HG03520 (cell line): Measurements from ENCODE around the gene CCNB1.
A peak's percentile ranks its signal among the peaks of the same experiment; 100 is the strongest.
"Not testable (repeated sequence)": the region's sequence is repeated elsewhere in the genome, so short reads cannot be mapped to it uniquely, and the experiment has no call there.

Source experiments
- ATAC-seq: cut with Tn5 transposase; IDR thresholded peaks from one replicate; pipeline ENCODE4 v1.9.1; 2021; ENCODE audit warnings: mild to moderate bottlenecking, moderate library complexity; ENCODE audit not compliant: unreplicated experiment

The CCNB1 gene

DNA sequence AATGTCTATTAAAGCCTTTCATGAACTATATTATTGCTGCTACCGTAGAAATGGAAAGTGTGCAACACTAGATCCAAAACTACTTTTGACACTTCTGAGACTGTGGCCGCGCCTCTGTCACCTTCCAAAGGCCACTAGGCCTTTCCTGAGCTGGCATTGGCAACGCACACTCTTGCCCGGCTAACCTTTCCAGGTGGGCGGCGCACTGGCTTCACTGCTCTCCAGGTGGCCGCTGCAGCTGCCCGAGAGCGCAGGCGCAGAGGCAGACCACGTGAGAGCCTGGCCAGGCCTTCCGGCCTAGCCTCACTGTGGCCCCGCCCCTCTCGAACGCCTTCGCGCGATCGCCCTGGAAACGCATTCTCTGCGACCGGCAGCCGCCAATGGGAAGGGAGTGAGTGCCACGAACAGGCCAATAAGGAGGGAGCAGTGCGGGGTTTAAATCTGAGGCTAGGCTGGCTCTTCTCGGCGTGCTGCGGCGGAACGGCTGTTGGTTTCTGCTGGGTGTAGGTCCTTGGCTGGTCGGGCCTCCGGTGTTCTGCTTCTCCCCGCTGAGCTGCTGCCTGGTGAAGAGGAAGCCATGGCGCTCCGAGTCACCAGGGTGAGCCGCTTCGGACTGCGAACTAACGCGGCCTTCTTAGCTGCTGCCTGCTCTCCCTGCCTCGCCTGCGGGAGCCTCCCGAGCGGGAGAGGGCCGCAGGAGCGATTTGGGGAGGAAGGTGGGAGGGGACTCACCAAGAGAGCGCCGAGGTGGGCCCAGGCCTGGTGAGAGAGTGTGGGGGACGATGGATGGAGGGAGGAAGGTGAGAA is at the start of gene CCNB1:
TSS of gene CCNB1 (plus strand) at position 465 of the 807 bp plus-strand sequence. CDS start at position 578, 113 bp downstream.
- peak; percentile 98 for ATAC-seq

DNA sequence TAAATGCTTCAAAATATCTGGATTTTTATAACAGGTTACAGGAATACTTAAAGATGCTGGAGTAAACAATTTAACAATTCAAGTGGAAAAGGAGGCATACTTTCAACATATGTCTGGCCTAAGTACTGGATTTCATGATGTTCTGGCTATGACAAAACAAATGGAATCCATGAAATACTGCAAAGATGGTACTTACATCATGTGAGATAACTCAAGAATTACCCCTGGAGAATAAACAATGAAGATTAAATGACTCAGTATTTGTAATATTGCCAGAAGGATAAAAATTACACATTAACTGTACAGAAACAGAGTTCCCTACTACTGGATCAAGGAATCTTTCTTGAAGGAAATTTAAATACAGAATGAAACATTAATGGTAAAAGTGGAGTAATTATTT is 37.5 kb upstream of the CCNB1 start:
- no peak for ATAC-seq

DNA sequence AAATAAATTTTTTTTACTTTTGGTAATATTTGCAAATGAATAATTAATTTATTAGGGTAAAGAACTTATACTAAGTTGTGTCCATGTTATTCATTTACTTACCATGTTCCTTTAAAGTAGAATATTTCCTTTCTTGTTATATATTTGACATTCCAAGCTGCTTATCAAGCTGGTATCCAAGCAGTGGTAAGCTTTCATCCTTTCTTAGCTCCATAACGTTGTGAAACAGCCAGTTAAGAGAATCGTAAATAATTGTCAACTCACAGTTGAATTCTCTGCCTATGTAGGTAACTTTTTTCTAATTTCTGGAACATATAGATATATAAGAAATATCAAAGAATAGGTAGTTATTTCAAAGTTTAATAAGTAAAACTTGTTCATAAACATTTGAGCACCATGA is 36.7 kb upstream of the CCNB1 start:
- no peak for ATAC-seq

DNA sequence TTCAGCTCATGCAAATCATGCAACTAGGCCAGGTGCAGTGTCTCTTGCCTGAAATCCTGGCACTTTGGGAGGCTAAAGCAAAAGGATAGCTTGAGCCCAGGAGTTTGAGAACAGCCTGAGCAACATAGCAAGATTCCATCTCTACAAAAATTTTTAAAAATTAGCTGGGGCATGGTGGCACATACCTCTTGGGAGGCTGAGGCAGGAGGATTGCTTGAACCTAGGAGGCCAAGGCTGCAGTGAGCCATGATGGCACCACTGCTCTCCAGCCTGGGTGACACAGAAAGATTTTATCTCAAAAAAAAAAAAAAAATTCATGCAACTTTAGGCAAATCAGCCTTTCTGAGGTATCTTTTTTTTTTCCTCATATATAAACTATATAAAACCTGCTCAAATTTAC is 35.6 kb upstream of the CCNB1 start:
- ATAC-seq, result no peak

DNA sequence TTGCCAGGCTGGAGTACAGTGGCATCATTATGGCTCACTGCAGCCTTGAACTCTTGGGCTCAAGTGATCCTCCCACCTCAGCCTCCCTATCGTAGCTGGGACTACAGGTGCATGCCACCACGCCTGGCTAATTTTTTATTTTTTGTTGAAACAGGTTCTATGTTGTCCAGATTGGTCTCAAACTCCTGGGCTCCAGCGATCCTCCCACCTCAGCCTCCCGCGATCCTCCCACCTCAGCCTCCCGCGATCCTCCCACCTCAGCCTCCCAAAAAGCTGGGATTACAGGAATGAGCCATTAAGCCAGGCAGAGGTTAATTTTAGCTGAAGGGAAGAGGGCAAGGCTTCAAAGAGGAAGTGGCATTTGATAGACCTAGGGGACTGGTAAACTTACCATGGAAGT is 32.8 kb upstream of the CCNB1 start:
- ATAC-seq, result no peak

DNA sequence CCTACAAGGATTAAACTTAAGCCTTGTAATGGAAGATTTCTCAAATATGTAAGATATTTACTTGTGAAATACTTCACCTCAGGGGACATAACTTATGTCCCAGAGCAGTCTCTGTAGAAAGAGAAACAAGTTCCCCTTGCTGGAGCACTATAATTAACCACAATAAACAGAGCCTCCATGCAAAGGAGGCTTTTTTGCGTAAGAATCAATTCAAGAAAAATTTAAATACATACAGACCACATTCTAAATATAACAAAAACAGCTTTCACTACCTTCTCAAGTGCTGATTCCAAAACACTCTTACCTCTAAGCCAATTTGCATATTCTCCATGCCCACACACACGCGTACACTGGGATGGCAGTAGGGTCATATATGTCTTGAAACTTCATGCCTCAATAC is 30.7 kb upstream of the CCNB1 start:
- peak; percentile 84 for ATAC-seq

DNA sequence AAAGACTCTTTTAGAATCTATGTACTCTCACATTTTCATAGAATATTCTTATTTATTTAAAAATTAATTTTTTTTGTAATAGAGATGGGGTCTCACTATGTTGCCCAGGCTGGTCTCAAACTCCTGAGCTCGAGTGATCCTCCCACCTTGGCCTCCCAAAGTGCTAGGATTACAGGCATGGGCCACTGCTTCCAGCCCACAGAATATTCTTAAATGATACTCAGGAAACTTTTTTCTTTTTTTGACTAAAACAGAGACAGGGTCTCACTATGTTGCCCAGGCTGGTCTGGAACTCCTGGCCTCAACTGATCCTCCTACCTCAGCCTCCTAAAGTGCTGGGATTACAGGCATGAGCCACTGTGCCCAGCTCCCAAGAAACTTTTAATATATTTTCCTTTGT is 29.7 kb upstream of the CCNB1 start:
- ATAC-seq, result not testable (repeated sequence)

DNA sequence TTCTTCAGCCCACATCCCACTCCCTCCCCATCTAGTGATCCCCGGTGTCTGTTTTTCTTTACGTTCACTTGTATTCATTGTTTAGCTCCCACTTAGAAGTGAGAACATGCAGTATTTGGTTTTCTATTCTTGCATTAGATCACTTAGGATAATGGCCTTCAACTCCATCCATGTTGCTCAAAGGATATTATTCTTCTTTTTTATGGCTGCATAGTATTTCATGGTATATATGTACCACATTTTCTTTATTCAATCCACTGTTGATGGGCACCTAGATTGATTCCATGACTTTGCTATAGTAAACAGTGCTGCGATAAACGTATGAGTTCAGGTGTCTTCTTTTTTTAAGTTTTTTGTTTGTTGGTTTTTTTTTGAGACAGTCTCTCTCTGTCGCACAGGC is 29.1 kb upstream of the CCNB1 start:
- no peak for ATAC-seq

DNA sequence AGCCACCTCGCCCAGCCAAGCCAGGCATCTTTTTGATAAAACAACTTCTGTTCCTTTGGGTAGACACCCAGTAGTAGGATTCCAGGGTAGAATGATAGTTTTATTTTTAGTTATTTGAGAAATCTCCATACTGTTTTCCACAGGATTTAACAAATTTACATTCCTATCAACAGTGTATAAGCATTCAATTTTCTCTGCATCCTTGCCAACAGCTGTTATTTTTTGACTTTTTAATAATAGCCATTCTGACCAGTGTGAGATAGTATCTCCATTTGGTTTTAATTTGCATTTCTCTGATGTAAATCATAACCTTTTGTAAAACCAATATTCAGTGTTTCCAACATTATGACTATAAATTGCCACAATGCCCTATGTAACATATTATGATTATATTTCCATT is 28.2 kb upstream of the CCNB1 start:
- no peak for ATAC-seq

DNA sequence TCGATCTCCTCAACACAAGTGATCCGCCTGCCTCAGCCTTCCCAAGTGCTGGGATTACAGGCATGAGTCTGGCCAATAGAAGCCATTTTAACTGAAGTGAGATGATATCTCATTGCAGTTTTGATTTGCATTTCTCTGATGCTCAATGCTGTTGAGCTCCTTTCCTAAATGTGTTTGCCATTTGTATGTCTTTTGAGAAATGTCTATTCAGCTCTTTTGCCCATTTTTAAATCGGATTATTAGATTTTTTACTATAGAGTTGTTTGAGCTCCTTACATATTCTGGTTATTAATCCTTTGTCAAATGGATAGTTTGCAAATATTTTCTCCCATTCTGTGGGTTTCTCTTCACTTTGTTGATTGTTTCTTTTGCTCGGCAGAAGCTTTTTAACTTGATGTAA is 26.7 kb upstream of the CCNB1 start:
- not testable (repeated sequence) for ATAC-seq

DNA sequence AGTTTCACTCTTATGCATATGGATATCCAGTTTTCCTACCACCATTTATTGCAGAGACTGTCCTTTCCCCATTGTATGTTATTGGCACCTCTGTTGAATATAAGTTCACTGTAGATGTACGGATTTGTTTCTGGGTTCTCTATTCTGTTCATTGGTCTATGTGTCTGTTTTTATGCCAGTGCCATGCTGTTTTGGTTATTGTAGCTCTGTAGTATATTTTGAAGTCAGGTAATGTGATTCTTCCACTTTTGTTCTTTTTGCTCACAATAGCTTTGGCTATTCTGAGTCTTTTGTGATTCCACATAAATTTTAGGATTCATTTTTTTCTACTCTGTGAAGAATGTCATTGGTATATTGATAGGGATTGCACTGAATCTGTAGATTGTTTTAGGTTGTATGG is 26.1 kb upstream of the CCNB1 start:
- ATAC-seq, result no peak

DNA sequence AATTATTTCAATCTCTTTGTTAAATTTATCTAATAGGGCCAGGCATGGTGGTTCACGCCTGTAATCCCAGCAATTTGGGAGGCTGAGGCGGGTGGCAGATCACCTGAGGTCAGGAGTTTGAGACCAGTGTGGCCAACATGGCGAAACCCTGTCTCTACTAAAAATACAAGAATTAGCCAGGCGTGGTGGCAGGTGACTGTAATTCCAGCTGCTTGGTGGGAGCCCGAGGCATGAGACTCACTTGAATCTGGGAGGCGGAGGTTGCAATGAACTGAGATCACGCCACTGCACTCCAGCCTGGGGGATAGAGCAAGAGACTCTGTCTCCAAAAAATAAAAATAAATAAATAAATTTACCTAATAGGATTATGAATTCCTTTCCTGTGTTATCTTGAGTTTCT is 18.4 kb upstream of the CCNB1 start:
- not testable (repeated sequence) for ATAC-seq

DNA sequence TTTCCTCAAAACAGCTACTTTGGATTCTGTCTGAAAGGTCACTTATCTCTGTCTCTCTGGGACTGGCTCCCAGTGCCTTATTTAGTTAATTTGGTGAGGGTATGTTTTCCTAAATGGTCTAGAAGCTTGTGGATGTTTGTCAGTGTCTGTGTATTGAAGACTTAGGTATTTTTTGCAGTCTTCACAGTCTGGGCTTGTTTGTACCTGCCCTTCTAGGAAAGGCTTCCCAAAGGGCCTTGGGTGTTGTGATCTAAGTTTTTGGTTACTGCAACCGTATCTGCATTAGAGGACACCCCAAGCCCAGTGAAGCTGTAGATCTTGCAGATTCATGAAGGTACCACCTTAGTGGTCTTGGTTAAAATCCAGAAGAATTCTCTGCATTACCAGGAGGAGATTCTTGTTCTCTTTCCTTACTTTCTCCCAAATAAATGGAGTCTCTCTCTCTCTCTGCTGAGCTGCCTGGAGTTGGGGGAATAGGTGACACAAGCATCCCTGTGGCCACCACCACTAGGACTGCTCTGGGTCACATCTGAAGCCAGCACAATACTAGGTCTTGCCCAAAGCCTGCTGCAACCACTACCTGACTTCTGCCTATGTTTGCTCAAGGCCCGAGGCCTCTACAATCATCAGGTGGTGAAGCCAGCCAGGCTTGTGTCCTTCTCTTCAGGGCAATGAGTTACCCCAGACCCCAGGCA is 17.8 kb upstream of the CCNB1 start:
- ATAC-seq, result no peak

DNA sequence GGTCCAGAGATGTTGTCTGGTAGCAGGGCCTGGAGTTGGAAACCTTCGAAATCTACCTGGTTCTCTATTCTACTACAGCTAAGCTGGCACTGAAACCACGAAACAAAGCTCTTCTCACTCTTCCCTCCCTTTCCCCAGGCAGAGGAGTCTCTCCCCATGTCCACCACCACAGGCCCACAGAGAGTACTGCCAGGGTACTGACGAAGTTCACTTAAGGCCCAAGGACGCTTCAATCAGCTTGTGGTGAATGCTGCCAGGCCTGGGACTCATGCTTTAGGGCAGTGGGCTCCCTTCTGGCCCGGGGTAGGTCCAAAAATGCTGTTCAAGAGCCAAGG is 17.3 kb upstream of the CCNB1 start:
- ATAC-seq, result no peak

DNA sequence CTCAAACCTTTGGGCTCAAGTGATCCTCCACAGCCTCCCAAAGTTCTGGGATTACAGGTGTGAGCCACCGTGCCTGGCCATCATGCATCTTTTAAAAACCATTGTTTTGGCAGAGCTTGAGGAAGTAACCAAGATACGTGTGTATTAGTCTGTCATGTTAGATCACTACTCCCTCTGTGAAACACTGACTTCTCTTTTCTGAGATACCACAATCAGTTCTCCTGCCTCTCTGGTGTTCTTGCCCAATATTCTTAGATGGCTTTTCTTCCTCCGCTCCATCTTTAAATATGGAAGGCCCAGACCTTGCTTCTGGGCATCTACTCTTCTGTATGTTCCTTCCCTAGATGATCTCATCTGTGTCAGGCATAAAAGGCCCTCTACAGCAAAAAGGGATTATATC is 14.2 kb upstream of the CCNB1 start:
- ATAC-seq, result no peak

DNA sequence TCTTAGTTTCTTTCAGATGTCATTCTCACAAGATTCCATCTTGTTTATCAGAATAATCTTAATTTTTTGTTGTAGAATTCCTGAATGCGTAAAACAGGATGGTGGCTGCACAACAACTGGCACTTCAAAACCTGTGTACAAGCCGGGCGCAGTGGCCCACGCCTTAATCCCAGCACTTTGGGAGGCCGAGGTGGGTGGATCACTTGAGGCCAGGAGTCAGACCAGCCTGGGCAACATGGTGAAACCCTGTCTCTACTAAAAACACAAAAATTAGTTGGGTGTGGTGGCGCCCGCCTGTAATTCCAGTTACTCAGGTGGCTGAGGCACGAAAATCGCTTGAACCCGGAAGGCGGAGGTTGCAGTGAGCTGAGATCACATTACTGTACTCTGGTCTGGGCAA is 10.5 kb upstream of the CCNB1 start:
- no peak for ATAC-seq

DNA sequence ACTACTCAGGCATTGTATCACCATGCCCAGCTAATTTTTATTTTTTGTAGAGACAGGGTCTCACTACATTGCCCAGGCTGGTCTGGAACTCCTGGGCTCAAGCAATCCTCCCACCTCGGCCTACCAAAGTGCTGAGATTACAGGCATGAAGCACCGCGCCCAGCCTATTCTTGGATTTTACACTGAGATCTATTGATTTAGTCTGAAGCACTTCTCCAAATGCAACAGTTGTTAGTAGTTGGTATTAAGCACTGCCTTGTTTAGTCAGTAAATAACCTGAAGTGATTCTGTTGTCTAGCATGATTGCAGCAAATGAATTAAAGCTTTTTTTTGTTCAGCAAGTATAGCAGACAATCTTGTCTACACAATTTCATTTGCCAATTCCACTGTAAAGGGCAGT is 8.9 kb upstream of the CCNB1 start:
- no peak for ATAC-seq

DNA sequence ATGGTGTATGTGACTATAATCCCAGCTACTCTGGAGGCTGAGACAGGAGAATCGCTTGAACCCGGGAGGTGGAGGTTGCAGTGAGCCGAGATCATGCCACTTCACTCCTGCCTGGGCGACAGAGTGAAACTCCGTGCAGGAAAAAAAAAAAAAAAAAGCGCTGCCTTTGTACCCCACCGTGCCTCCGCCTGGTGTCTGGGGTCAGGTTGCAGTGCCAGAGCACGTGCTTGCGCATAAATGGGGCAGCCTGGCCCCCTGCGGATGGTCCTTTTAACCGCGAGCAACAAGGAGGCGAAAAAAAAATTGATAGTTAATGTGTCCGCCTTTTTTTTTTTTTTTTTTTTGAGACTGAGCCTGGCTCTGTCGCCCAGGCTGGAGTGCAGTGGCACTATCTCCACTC is 6.3 kb upstream of the CCNB1 start:
- ATAC-seq, result no peak

DNA sequence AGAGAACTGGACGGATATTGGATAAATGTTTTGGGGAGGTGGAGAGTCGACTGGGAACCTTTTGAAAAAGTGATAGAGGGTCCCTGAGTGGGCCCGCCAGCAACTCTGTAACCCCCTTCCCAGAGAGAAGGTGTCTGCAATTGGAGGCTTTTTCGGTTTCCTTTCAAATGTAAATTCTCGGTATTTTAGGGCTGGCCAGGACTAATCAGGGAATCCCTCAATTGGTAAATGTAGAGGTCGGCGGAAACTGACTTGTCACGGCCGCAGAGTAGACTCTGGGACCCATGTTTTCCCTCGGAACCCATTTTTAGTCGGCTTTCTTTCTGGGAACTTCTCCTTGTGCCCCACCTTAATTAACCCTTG is 524 bp downstream of the CCNB1 start:
- ATAC-seq, result no peak

DNA sequence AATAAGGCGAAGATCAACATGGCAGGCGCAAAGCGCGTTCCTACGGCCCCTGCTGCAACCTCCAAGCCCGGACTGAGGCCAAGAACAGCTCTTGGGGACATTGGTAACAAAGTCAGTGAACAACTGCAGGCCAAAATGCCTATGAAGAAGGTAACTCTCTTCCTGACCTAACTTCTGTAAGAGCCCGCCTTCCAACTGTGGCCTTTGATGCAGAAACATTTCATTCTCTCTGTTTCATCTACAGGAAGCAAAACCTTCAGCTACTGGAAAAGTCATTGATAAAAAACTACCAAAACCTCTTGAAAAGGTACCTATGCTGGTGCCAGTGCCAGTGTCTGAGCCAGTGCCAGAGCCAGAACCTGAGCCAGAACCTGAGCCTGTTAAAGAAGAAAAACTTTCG is 979 bp downstream of the CCNB1 start:
- ATAC-seq, result no peak

DNA sequence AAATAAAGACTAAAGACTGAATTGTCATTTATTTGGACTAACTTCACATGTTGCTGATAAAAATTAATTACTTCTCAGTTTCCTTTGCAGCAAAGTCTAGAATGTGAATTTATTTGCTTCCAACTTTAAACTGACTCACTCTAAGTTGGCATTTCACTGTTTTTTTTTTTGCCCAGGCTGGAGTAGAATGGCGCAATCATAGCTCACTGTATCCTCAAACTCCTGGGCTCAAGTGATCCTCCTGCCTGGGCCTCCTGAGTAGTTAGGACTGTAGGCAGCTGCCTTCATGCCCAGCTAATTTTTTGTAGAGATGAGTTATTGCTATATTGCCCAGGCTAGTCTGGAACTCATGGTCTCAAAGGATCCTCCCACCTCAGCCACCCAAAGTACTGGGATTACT is 3.5 kb downstream of the CCNB1 start:
- ATAC-seq, result no peak

DNA sequence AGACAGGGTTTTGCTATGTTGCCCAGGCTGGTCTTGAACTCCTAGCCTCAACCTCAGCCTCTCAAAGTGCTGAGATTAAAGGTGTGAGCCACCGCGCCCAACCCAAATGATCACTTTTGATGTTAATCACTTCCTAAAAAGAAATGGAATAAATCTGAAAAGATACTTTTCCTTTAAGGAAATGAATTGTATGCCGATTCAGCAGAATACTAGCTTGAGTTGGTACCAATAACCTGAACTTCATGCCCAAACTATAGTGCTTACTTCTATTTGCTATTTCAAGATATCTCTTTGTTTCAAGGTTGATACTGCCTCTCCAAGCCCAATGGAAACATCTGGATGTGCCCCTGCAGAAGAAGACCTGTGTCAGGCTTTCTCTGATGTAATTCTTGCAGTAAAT is 4.0 kb downstream of the CCNB1 start:
- no peak for ATAC-seq
